ENCODE measurements around the gene SDR42E1. TPM values are rescaled to one million over a fixed set of nuclear protein-coding genes. Genes with fewer than 3 reads are reported as not detected.

The SDR42E1 gene
- total and polyA plus RNA-seq, 2 of the 4 experiments (the other 2 are of a cell fraction) = 0.44 to 0.72 TPM

- CTCF ChIA-PET = no interaction called here
- no TSS peak for BruUV-seq (replicated peaks)
Measured at GRCh38 chr16:82017911-82018568, 6.8 kb upstream of the SDR42E1 start.

More at GRCh38 chr16:82017911-82018568, 6.8 kb upstream of the SDR42E1 start:
- dilution Hi-C loops (cut with HindIII; ENCODE audit: low sequenced_read_pairs, unreplicated experiment) (no loop called here), in situ Hi-C loops (cut with MboI; ENCODE audit: low sequenced_read_pairs) (no loop called here), intact Hi-C loops (cut with micrococcal nuclease) (no loop called here)
- Histone ChIP-seq H2BK5ac (ENCODE audit: low read depth, low read length, poor library complexity, severe bottlenecking) (no peak overlapping the region), H3K79me1 (ENCODE audit: low read depth in 1 of 2, low read length in 2 of 2) (no peaks in the 10 kb centered on the region), H2AK5ac (ENCODE audit: low read depth, low read length) (no peak overlapping the region), H2BK20ac (ENCODE audit: low read depth, low read length) (no peak overlapping the region), H3K56ac (ENCODE audit: extremely low read depth, insufficient read depth, low read length) (no peak overlapping the region), H2BK15ac (ENCODE audit: low read depth, low read length) (no peak overlapping the region), H3K4me2 (ENCODE audit: low read depth, low read length) (no peak overlapping the region), H3K36me3 (ENCODE audit: control insufficient read depth, insufficient read depth, low read length) (no peaks in the 10 kb centered on the region), H3K4me3 (ENCODE audit: insufficient read depth, low read depth, low read length) (no peak overlapping the region), H3K27ac (ENCODE audit: insufficient read depth, low read length) (no peak overlapping the region), H4K8ac (ENCODE audit: low read depth in 2 of 2, low read length in 2 of 2) (no peak overlapping the region), H3K9ac (ENCODE audit: low read depth, low read length) (no peak overlapping the region), H2AFZ (replicated peaks; ENCODE audit: low read length, poor library complexity) (no peak overlapping the region), H3K23ac (ENCODE audit: low read depth, low read length) (no peak overlapping the region), H4K91ac (ENCODE audit: insufficient read depth, low read depth, low read length) (no peak overlapping the region), H3K14ac (replicated peaks; ENCODE audit: low read depth, low read length) (no peak overlapping the region), H3K27me3 (ENCODE audit: control insufficient read depth, insufficient read depth, low read length) (peaks cover 9% of the 10 kb centered on the region), H4K5ac (ENCODE audit: low read depth, low read length) (no peak overlapping the region), H2BK120ac (ENCODE audit: low read depth, low read length) (no peak overlapping the region), H4K20me1 (ENCODE audit: insufficient read depth, low read length) (no peaks in the 10 kb centered on the region), H3K9me1 (ENCODE audit: insufficient read depth, low read length) (no peaks in the 10 kb centered on the region), H2AK9ac (replicated peaks; ENCODE audit: low read depth, low read length, poor library complexity) (no peak overlapping the region), H3K9me3 (ENCODE audit: control insufficient read depth, insufficient read depth, low read length) (no peaks in the 10 kb centered on the region), H3K18ac (ENCODE audit: low read depth, low read length) (no peak overlapping the region), H3K4me1 (ENCODE audit: control insufficient read depth, insufficient read depth, low read length) (no peaks in the 10 kb centered on the region), H3K4ac (ENCODE audit: low read depth, low read length) (no peak overlapping the region)
- DNase-seq (no peak), ATAC-seq (ENCODE audit: low read depth) (no peak)
- no CpG with 5 or more reads among the region's 6 CpGs for WGBS, 2 experiments (ENCODE audit: extremely low coverage in 2 of 2, insufficient read length in 1 of 2)
- POLR2A ChIA-PET (ENCODE audit: unreplicated experiment) = no interaction called here
- TF ChIP-seq MXI1 (IDR thresholded peaks at IDR 0.05; ENCODE audit: borderline replicate concordance, low read depth, low read length) (no peak), FOS (IDR thresholded peaks at IDR 0.05; ENCODE audit: low read depth, low read length) (no peak), RAD21 (IDR thresholded peaks at IDR 0.05; ENCODE audit: low read length) (no peak), NFE2L2 (IDR thresholded peaks at IDR 0.05; ENCODE audit: low read depth, low read length) (no peak), MAFK (IDR thresholded peaks at IDR 0.05; ENCODE audit: low read depth, low read length) (no peak), CHD1 (IDR thresholded peaks at IDR 0.05; ENCODE audit: low read depth, low read length) (no peak), BHLHE40 (IDR thresholded peaks at IDR 0.05; ENCODE audit: low read depth, low read length) (no peak), POLR2A (IDR thresholded peaks at IDR 0.05; ENCODE audit: low read depth, low read length) (no peak), CTCF (conservative IDR thresholded peaks at IDR 0.05; ENCODE audit: low read depth, low read length) (no peak), SMC3 (IDR thresholded peaks at IDR 0.05; ENCODE audit: low read depth, low read length) (no peak), RCOR1 (IDR thresholded peaks at IDR 0.05; ENCODE audit: insufficient replicate concordance, low read length) (no peak), USF2 (IDR thresholded peaks at IDR 0.05; ENCODE audit: low read depth, low read length) (no peak), ELK1 (IDR thresholded peaks at IDR 0.05; ENCODE audit: borderline replicate concordance, low read depth, low read length) (no peak), CEBPB (IDR thresholded peaks at IDR 0.05; ENCODE audit: low read depth, low read length) (no peak), MAZ (IDR thresholded peaks at IDR 0.05; ENCODE audit: borderline replicate concordance, low read depth, low read length) (no peak), RFX5 (IDR thresholded peaks at IDR 0.05; ENCODE audit: low read depth, low read length) (no peak)
